Neutrophil (primary cell): Measurements from ENCODE around the gene ALOX5AP.

Source experiments
- H3K27ac ChIP-seq: fragments of 200-600 bp; sonication (generic); 2 replicates; pipeline ENCODE4 v1.5.1; 2016; ENCODE audit warnings: mild to moderate bottlenecking, moderate library complexity
- H3K27me3 ChIP-seq: fragments of 200-600 bp; sonication (generic); 2 replicates; pipeline ENCODE4 v1.6.0; 2016; ENCODE audit warnings: mild to moderate bottlenecking
- H3K36me3 ChIP-seq: fragments of 200-600 bp; sonication (generic); 2 replicates; pipeline ENCODE4 v1.5.1; 2017
- H3K4me1 ChIP-seq, 2 experiments: fragments of 200-600 bp in 1 of 2; sonication (generic) in 1 of 2; 1 replicate in 1 of 2; 2 replicates in 1 of 2; pipeline versions ENCODE4 v1.5.1 to v1.6.1; 2013 to 2016; ENCODE audit warnings: low read depth in 1 of 2, low read length in 1 of 2, mild to moderate bottlenecking in 1 of 2, moderate library complexity in 1 of 2; ENCODE audit not compliant: control insufficient read depth in 1 of 2, insufficient read depth in 1 of 2
- H3K4me3 ChIP-seq, 2 experiments: fragments of 200-600 bp in 1 of 2; sonication (generic) in 1 of 2; 1 replicate in 1 of 2; 2 replicates in 1 of 2; pipeline ENCODE4 v1.5.1; 2013 to 2016; ENCODE audit warnings: low read depth in 1 of 2, low read length in 1 of 2, mild to moderate bottlenecking in 1 of 2, moderate library complexity in 1 of 2
- H3K9me3 ChIP-seq: fragments of 200-600 bp; sonication (generic); 2 replicates; pipeline ENCODE4 v1.5.1; 2016
- CTCF ChIP-seq: fragments of 200-600 bp; sonication (generic); IDR thresholded peaks from 2 replicates; pipeline ENCODE4 v1.5.1; 2016; ENCODE audit warnings: antibody characterized with exemption

Gene ALOX5AP

GRCh38 chr13:30803749-30804148 lies 68.4 kb downstream of the ALOX5AP start:
- H3K9me3 ChIP-seq = no peaks in the 10 kb centered on the region
- H3K27ac ChIP-seq = no peak overlapping the region
- peaks cover 10 to 14% of the 10 kb centered on the region in 2 experiments for H3K4me1 ChIP-seq
- H3K4me3 ChIP-seq = no peak overlapping the region
- no peaks in the 10 kb centered on the region for H3K27me3 ChIP-seq
- H3K36me3 ChIP-seq = no peaks in the 10 kb centered on the region
- no peak for TF ChIP-seq CTCF

- no peak for TF ChIP-seq CTCF
- Histone ChIP-seq H3K27me3 (no peaks in the 10 kb centered on the region), H3K4me1 (peaks cover 10 to 14% of the 10 kb centered on the region in 2 experiments), H3K27ac (no peak overlapping the region), H3K36me3 (no peaks in the 10 kb centered on the region), H3K4me3 (no peak overlapping the region), H3K9me3 (no peaks in the 10 kb centered on the region)
Measured at GRCh38 chr13:30804474-30804873, 69.1 kb downstream of the ALOX5AP start.

GRCh38 chr13:30805132-30805537 lies 69.8 kb downstream of the ALOX5AP start:
- Histone ChIP-seq H3K36me3 (peaks cover under 1% of the 10 kb centered on the region), H3K4me3 (no peak overlapping the region), H3K9me3 (no peaks in the 10 kb centered on the region), H3K27me3 (no peaks in the 10 kb centered on the region), H3K27ac (no peak overlapping the region), H3K4me1 (peaks cover 10 to 12% of the 10 kb centered on the region in 2 experiments)
- no peak for TF ChIP-seq CTCF

GRCh38 chr13:30805603-30806011 lies 70.3 kb downstream of the ALOX5AP start:
- H3K4me1 ChIP-seq = peaks cover 10% of the 10 kb centered on the region in 2 experiments
- no peak overlapping the region for H3K27ac ChIP-seq
- H3K27me3 ChIP-seq = no peaks in the 10 kb centered on the region
- no peak overlapping the region for H3K4me3 ChIP-seq
- peaks cover 5% of the 10 kb centered on the region for H3K36me3 ChIP-seq
- no peaks in the 10 kb centered on the region for H3K9me3 ChIP-seq
- no peak for TF ChIP-seq CTCF

GRCh38 chr13:30806784-30807183 lies 71.4 kb downstream of the ALOX5AP start:
- TF ChIP-seq CTCF = no peak
- H3K27ac ChIP-seq = no peak overlapping the region

GRCh38 chr13:30807392-30807791 lies 72.0 kb downstream of the ALOX5AP start:
- Histone ChIP-seq H3K4me3 (no peak overlapping the region), H3K4me1 (peaks cover 9% of the 10 kb centered on the region in 2 experiments), H3K36me3 (peaks cover 9% of the 10 kb centered on the region), H3K27ac (no peak overlapping the region), H3K27me3 (no peaks in the 10 kb centered on the region), H3K9me3 (no peaks in the 10 kb centered on the region)
- no peak for TF ChIP-seq CTCF

More at GRCh38 chr13:30806784-30807183, 71.4 kb downstream of the ALOX5AP start:
- Histone ChIP-seq H3K27me3 (no peaks in the 10 kb centered on the region), H3K36me3 (peaks cover 9% of the 10 kb centered on the region), H3K4me3 (no peak overlapping the region), H3K4me1 (peaks cover 10% of the 10 kb centered on the region in 2 experiments), H3K9me3 (no peaks in the 10 kb centered on the region)
